Measurements from ENCODE around the gene WDR82.

The WDR82 gene

GRCh38 chr3:52221563-52222318 is 56.7 kb downstream of the WDR82 start:
- DNase-seq: no peak

- no peak for DNase-seq
Measured at GRCh38 chr3:52221141-52221562, 57.3 kb downstream of the WDR82 start.

- DNase-seq: peak; percentile 65
Measured at GRCh38 chr3:52220380-52221026, 57.9 kb downstream of the WDR82 start.

- no peak for DNase-seq
Measured at GRCh38 chr3:52218937-52219650, 59.4 kb downstream of the WDR82 start.

- no peak for DNase-seq
Measured at GRCh38 chr3:52218454-52218853, 60.0 kb downstream of the WDR82 start.

- DNase-seq: no peak
Measured at GRCh38 chr3:52218026-52218425, 60.4 kb downstream of the WDR82 start.

- no peak for DNase-seq
Measured at GRCh38 chr3:52217409-52217805, 61.0 kb downstream of the WDR82 start.

GRCh38 chr3:52216585-52217408 is 61.7 kb downstream of the WDR82 start:
- peak; percentile 33 for DNase-seq

- DNase-seq: no peak
Measured at GRCh38 chr3:52215351-52215750, 63.1 kb downstream of the WDR82 start.

GRCh38 chr3:52213901-52214300 is 64.5 kb downstream of the WDR82 start:
- no peak for DNase-seq

GRCh38 chr3:52213005-52213404 is 65.4 kb downstream of the WDR82 start:
- DNase-seq: no peak

GRCh38 chr3:52211268-52211891 is 67.1 kb downstream of the WDR82 start:
- DNase-seq: no peak

GRCh38 chr3:52210550-52211046 is 67.9 kb downstream of the WDR82 start:
- no peak for DNase-seq

GRCh38 chr3:52210037-52210436 is 68.4 kb downstream of the WDR82 start:
- no peak for DNase-seq

GRCh38 chr3:52208556-52208955 is 69.9 kb downstream of the WDR82 start:
- DNase-seq: no peak

- no peak for DNase-seq
Measured at GRCh38 chr3:52205727-52206372, 72.6 kb downstream of the WDR82 start.
